Mononuclear cell (primary cell): Measurements from ENCODE around the gene ESPNL. TPM values are rescaled to one million over a fixed set of nuclear protein-coding genes. Genes with fewer than 3 reads are reported as not detected.
"Not testable (repeated sequence)": the region's sequence is repeated elsewhere in the genome, so short reads cannot be mapped to it uniquely, and the experiment has no call there.

Experiments used
- H3K27me3 ChIP-seq: 2 replicates; pipeline ENCODE4 v1.6.0; 2011; ENCODE audit warnings: low read length, control low read depth; ENCODE audit not compliant: insufficient read depth
- H3K4me1 ChIP-seq: 2 replicates; pipeline ENCODE4 v1.5.1; 2011; ENCODE audit warnings: mild to moderate bottlenecking, low read length, control low read depth; ENCODE audit not compliant: insufficient read depth
- H3K4me3 ChIP-seq: 2 replicates; pipeline ENCODE4 v1.5.1; 2011; ENCODE audit warnings: mild to moderate bottlenecking, low read length, moderate library complexity
- H3K9me3 ChIP-seq: 2 replicates; pipeline ENCODE4 v1.5.1; 2011; ENCODE audit warnings: low read depth, mild to moderate bottlenecking, control low read depth, low read length
- total RNA-seq: library from RNA; depleted of rRNA; stranded (reverse); fragments of >200 nt; gene quantifications from one replicate; pipeline ENCODE4 v1.2.3, GENCODE V29; 2012

Gene ESPNL
- total RNA-seq, 1 donor: 0.10 TPM

- peaks cover 14% of the 10 kb centered on the region for H3K4me1 ChIP-seq
These were observed 33.4 kb upstream of the ESPNL start for GRCh38 chr2:238066718-238067117.

GRCh38 chr2:238067939-238068338 lies 32.2 kb upstream of the ESPNL start:
- no peak overlapping the region for H3K4me3 ChIP-seq
- H3K27me3 ChIP-seq: no peaks in the 10 kb centered on the region
- H3K4me1 ChIP-seq: peaks cover 10% of the 10 kb centered on the region
- no peaks in the 10 kb centered on the region for H3K9me3 ChIP-seq

More at GRCh38 chr2:238066718-238067117, 33.4 kb upstream of the ESPNL start:
- not testable (repeated sequence) for H3K4me3 ChIP-seq, H3K27me3 ChIP-seq, H3K9me3 ChIP-seq

- H3K4me1 ChIP-seq: peaks cover 10% of the 10 kb centered on the region
- H3K9me3 ChIP-seq: no peaks in the 10 kb centered on the region
- no peaks in the 10 kb centered on the region for H3K27me3 ChIP-seq
- no peak overlapping the region for H3K4me3 ChIP-seq
These were observed 31.0 kb upstream of the ESPNL start for GRCh38 chr2:238069021-238069709.

GRCh38 chr2:238069877-238070276 lies 30.3 kb upstream of the ESPNL start:
- Histone ChIP-seq H3K9me3 (no peaks in the 10 kb centered on the region), H3K27me3 (no peaks in the 10 kb centered on the region), H3K4me3 (no peak overlapping the region), H3K4me1 (peaks cover 10% of the 10 kb centered on the region)

- no peaks in the 10 kb centered on the region for H3K4me1 ChIP-seq
- H3K27me3 ChIP-seq: no peaks in the 10 kb centered on the region
- no peaks in the 10 kb centered on the region for H3K9me3 ChIP-seq
- H3K4me3 ChIP-seq: no peak overlapping the region
These were observed 24.7 kb upstream of the ESPNL start for GRCh38 chr2:238075397-238075796.

GRCh38 chr2:238077292-238077691 lies 22.8 kb upstream of the ESPNL start:
- H3K27me3 ChIP-seq: no peaks in the 10 kb centered on the region
- H3K9me3 ChIP-seq: no peaks in the 10 kb centered on the region
- H3K4me1 ChIP-seq: no peaks in the 10 kb centered on the region
- no peak overlapping the region for H3K4me3 ChIP-seq

- Histone ChIP-seq H3K4me1 (no peaks in the 10 kb centered on the region), H3K9me3 (no peaks in the 10 kb centered on the region), H3K27me3 (no peaks in the 10 kb centered on the region), H3K4me3 (no peak overlapping the region)
These were observed 20.2 kb upstream of the ESPNL start for GRCh38 chr2:238079874-238080327.

GRCh38 chr2:238080518-238080917 lies 19.6 kb upstream of the ESPNL start:
- no peaks in the 10 kb centered on the region for H3K27me3 ChIP-seq
- H3K4me3 ChIP-seq: no peak overlapping the region
- H3K9me3 ChIP-seq: no peaks in the 10 kb centered on the region
- H3K4me1 ChIP-seq: no peaks in the 10 kb centered on the region

- Histone ChIP-seq H3K4me1 (no peaks in the 10 kb centered on the region), H3K4me3 (no peak overlapping the region), H3K9me3 (no peaks in the 10 kb centered on the region), H3K27me3 (no peaks in the 10 kb centered on the region)
These were observed 19.0 kb upstream of the ESPNL start for GRCh38 chr2:238081150-238081549.

GRCh38 chr2:238081561-238081960 lies 18.6 kb upstream of the ESPNL start:
- H3K4me3 ChIP-seq: no peak overlapping the region
- H3K27me3 ChIP-seq: no peaks in the 10 kb centered on the region
- no peaks in the 10 kb centered on the region for H3K4me1 ChIP-seq
- H3K9me3 ChIP-seq: no peaks in the 10 kb centered on the region

- H3K4me1 ChIP-seq: peaks cover 6% of the 10 kb centered on the region
- H3K9me3 ChIP-seq: no peaks in the 10 kb centered on the region
- no peak overlapping the region for H3K4me3 ChIP-seq
- no peaks in the 10 kb centered on the region for H3K27me3 ChIP-seq
These were observed 18.0 kb upstream of the ESPNL start for GRCh38 chr2:238082151-238082550.

- H3K4me1 ChIP-seq: peaks cover 12% of the 10 kb centered on the region
- no peaks in the 10 kb centered on the region for H3K9me3 ChIP-seq
- no peaks in the 10 kb centered on the region for H3K27me3 ChIP-seq
- H3K4me3 ChIP-seq: no peak overlapping the region
These were observed 17.3 kb upstream of the ESPNL start for GRCh38 chr2:238082827-238083226.

- Histone ChIP-seq H3K27me3 (no peaks in the 10 kb centered on the region), H3K4me1 (peaks cover 16% of the 10 kb centered on the region), H3K9me3 (no peaks in the 10 kb centered on the region), H3K4me3 (no peak overlapping the region)
These were observed 16.2 kb upstream of the ESPNL start for GRCh38 chr2:238083919-238084318.

- Histone ChIP-seq H3K4me1 (peaks cover 16% of the 10 kb centered on the region), H3K9me3 (no peaks in the 10 kb centered on the region), H3K4me3 (no peak overlapping the region), H3K27me3 (no peaks in the 10 kb centered on the region)
These were observed 15.4 kb upstream of the ESPNL start for GRCh38 chr2:238084761-238085160.

GRCh38 chr2:238085899-238086298 lies 14.2 kb upstream of the ESPNL start:
- H3K4me3 ChIP-seq: no peak overlapping the region
- peaks cover 16% of the 10 kb centered on the region for H3K4me1 ChIP-seq
- no peaks in the 10 kb centered on the region for H3K27me3 ChIP-seq
- H3K9me3 ChIP-seq: no peaks in the 10 kb centered on the region

- H3K27me3 ChIP-seq: no peaks in the 10 kb centered on the region
- no peak overlapping the region for H3K4me3 ChIP-seq
- H3K4me1 ChIP-seq: peaks cover 16% of the 10 kb centered on the region
- H3K9me3 ChIP-seq: no peaks in the 10 kb centered on the region
These were observed 12.9 kb upstream of the ESPNL start for GRCh38 chr2:238087211-238087610.
